ENCODE data around the gene RPS18.

RPS18 gene

DNA sequence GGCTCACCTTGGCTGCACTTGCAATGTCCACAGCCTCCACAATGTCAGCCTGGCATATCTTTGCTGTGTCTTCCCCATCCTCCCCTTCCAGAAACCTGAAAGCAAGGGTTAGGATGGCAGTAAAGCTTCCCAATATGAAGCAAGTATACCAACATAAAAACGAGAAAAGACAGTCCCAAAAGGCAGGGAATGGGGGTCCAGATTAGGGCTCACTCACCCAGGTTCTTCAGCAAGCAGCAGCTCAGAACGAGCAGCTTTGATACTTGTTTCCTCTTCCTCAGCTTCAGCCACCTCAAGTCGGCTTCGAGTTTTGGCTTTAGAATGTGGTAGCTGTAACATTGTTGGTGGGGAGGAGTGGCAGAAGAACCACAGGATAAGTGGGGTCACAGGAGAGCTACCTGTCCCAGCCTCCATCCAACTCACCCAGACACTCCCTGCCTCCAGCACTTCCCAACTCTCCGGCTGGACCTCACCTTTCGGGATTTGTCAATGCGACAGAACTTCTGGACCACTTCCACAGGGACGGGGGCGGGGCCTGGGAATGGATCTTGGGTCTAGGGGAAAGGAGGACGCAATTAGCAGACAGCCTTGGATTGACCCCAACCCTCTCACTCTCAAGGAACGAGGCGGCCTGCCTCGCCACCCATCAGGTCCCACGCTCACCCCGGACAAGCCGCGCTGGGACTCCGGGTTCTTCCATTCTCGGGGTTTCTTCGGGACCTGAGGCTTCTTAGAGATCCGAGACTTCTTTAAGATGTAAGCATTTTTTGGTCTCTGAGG, 16.5 kb downstream of the RPS18 start:
- DNase-seq, result no peak

DNA sequence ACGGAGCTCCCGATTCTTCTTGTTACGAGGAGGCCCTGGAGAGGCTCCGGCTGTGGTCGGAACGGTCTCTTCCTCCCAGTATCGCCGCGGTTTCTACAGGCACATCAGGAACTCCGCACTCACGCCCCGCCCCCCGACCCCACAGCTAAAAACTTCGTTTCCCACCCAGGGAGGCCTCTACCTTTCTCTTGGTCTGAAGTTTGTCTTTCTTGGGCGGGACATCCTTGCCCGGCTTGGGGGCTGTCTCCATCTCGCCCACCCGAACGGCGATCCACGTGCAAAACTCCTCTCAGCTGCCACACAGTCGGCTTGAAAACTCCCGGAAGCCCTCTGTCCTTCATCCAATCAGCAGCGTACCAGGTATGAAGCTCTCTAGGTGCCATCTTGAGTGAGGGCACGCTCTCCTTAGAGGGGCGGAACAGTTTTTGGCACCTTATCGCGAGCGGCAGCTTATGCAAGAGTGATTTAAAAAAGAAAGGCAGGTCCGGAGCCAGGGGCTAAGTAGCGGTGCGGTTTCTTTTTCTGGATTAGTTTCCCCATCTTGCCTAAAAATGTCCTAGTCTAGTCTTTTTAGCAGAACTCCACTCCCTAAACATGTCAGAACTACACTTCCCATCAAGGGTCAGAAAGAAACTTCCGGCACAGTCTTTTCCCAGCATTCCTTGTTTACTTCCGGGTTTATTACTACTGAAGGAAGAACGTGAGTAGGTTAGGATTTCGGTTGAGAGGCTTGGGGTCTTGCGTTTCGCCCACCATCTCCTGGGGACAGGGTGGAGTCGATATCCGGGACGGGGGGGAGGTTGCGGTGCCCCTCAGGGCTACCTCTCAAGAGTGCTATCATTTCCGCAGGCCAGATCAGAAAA, 17.3 kb downstream of the RPS18 start, which contains the start of the genes PFDN6 and WDR46:
Gene PFDN6, plus strand, starts transcription at position 681 of the 863 bp plus-strand sequence. CDS start 256 bp downstream, outside the sequence.
Gene WDR46, minus strand, starts transcription at position 319 of the 863 bp plus-strand sequence. Its CDS starts 69 bp downstream, at position 250.
- DNase-seq, result peak; percentile 98

DNA sequence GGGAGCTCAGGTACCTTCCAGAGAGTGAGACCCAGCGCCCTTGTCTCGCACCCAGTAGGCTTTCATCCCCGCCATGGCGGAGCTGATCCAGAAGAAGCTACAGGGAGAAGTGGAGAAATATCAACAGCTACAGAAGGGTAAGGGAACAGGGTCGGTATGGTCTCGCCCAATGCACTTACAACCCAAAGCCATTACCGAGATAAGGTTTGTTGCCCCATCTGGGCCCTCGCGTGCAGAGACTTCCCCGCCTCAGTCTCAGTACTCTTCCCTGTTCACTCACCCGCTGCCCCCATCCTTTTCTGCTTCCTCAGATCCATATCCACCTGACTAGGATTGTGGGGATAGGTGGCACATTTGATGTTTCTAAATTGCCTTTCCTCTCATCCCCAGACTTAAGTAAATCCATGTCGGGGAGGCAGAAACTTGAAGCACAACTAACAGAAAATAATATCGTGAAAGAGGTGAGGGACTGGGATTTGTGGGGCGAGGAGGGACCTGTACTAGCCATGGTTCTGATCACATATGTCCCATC, 18.0 kb downstream of the RPS18 start:
- DNase-seq, result no peak

DNA sequence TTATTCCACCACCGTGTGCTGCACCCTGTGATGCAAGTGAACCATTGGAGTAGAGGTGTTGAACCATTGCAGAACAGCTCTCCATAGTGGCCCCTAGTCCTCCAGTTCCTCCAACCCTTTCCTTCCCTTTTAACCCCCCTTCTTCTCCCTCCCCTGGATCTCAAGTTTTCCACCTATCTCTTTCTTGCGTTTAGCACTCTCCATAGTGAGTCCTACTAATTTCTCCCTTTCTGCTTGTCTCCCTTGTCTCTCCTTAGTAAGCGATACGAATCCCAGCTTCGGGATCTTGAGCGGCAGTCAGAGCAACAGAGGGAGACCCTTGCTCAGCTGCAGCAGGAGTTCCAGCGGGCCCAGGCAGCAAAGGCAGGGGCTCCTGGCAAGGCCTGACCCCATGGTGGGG, 18.6 kb downstream of the RPS18 start:
- DNase-seq, result no peak

DNA sequence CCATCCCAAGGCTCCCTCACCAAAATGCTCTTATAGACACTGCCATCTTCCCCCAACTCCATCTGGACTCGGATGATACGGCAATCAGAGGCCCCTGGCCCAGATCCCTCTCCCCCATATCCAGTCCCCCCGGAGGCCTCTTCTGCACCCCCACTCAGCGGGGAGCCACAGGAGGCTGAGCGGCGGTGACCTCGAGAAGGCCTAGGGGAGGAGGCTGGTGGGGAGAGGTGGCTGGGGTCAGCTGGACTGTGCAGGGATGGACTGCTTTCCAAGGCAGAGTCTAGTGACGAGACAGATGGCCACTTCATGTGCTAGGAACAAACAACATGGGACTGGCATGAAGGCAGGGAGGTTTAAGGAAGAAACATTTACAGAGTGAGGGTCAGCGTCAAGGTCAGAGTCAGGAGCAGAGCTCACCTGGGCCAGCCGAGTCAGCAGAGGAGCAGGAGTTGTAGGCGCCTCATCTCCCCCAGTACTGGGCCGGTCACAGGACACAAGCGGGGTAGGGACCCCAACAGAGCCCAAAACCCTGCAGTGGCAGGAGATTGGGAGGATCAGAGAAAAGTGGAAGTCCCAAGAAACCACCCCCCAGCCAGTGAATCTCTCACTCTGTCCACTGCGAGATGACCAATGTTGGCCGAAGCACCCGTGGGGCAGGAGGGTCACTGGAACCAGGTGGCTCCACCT, 21.3 kb downstream of the RPS18 start:
- DNase-seq, result no peak

DNA sequence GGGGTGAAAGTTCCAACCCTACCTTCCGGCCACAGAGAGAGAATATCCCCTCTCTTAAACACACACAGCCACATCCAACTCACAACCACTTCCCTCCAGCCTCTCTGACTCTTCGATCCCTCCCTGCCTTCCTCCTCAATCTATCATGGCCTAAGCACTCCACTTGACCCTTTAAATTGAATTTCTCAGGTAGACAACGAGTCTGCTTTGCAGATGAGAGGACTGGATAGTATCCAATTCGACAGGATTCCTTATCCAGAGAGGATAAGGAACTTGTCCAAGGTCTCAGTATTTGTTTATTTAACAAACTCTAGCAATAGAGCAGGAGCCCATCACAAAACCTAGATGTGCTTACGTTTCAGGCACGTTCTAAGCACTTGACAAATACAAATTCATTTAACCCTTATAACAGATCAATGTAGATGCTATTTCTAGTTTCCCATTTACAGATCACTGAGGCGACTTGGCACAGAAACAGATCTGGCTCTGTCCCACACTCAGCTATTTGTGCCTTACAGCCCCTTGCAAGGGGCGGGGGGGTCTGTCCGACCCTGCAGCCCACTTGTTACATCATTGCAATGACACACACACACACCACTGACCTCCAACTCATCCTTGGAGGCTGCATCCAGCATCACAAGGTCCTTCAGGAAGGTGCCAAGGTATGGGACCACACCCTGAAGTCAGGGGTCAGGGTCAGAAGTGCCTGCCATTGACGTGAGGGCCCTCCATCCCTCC, 22.4 kb downstream of the RPS18 start:
- no peak for DNase-seq

DNA sequence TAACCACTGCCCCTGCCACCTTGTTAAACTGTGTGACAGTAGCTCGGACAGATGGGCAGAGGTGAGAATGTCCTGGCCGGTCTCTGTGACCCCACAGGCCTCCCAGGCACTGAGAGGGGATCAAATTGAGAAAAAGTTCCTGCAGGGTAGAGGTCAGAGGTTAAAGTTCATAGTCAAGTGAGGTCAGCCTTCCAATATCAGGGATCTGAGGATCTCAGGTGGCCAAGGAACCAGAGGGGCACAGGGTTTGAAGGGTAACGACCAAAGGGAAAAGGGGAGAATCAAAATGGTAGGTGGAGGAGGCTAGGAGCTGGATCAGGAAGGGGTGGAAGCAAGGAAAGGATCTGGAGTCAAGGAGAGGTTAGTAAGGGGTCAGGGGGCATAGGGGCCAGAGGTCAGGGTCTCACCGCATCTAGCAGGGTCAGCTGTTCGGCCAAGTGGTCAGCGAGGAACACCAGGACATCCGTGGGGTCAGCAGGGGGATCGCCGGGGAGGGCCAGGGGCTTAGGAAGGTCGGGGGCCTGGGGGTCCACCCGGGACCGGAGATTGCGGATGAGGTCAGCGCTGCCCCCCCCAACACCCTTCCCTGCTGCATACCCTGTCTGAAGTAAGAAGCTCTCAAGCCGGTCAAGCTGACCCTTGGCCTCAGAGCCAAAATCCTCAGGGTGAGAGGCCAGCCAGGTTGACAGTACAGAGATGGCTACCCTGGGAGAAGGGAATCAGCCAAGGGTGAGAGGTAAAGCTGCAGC, 23.9 kb downstream of the RPS18 start:
- no peak for DNase-seq

DNA sequence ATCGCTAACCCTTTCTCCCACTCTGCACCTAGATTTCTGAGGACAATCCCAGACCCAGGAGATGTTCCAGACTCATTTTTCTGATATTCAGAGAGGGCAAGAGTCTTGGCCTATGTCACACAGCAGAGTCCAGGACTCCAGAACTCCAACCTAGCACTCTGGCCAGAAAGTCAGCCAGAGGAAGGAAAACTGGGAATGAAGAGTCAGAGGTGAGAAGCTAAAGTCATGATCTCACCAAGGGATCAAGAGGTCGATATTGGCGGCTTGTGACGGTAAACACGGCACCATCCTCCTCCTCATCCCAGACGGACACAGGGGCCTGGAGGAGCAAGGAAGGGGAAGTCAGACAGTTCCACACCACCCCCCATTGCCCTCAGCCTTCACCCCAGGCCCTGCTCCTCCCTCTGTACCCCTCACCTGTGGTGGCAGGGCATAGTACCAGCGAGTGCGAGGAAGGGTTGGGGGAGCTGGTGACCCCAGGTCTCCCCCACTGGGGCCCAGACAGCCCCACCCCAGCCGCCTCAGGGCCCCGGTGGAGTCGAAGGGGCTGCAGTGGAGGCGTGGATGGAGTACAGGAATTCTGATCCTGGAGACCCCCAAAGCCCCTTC, 25.0 kb downstream of the RPS18 start:
- no peak for DNase-seq

DNA sequence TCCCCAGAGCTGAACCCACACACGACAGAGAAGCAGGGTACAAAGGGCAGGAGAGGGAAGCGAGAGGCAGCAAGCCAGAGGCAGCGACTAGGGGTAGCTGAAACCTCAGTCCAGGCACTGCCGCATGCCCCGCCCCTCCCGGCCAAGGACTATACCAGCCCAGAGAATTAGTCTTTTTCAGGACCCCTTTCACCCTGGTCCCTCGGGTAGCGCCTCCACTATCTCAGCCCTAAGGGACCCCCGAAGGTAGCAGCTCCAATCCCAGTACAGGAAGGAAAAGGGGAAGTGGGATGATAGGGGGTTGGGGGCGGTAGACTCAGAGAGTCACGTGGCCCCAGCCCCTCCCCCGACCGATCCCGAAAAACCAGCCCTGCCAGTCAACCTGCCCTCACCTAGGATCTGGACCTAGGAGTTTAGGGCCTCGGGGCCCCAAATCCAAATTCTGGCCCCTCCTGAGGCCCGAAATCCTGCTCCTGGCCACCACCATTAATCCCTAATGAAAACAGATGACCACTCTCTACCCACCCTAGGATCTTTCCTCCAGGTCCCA, 25.6 kb downstream of the RPS18 start:
- DNase-seq, result peak; percentile 69

DNA sequence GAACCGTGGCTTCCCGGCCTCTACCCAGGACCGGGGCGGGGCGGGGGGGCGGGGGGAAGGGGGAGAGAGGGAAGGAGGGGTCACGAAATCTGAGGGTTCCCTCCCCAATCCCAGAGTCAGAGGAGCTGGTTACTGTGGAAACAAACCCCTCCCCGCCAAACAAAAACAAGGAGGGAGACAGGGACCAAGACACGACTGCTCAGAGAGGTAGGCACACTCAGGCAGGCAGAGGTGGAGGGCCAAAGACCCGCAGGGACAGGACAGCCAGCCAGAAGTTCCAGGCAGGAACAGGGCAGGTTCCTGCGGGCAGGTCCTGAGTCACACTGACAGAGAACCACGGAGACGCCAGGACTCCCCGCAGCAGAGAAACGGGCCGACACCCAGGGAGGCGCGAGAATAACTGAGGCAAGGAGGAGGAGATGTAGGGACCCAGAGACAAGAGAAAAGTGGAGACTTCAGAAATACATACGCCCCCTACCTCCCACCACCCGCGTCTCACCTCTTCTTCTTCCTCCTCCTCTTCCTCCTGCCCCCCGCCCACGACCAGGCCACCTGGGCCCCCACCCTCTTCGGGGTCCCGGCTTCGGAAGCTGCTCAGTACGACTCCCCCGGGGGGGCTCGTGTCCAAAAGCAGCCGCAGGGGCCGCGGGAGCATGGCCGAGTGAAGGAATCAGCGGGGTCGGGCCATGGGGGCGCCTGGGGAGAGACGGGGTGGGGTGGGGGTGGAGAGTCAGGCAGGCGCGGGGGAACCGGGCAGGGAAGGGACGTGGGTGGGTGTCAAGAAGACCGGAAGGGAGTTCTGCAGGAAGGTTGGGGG, 26.3 kb downstream of the RPS18 start:
- DNase-seq, result peak; percentile 67

DNA sequence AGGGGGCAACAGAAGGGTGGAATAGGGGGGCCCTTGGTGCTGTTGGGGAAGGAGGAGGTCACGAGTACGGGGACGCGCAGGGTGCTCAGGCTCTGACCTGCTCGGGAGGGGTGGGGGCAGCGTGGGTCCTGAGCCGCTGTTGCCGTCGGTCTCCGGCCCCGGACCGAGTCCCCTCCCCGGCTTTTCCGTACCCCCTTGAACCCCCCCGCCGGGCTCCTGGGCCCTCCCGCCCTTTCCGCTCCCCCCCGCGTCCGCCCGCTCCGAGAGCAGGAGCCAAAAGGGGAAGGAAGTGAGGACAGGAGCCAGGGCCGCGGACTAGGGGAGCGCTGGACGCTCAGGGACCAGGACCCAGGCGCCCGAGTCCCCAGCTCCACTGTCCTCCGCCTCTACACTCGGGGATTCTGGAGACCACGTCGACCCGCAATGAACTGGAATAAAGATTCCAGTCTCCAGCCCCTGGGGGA, 26.9 kb downstream of the RPS18 start, which contains the start of gene RGL2:
Gene RGL2, minus strand, starts transcription at position 170 of the 464 bp plus-strand sequence. CDS start 332 bp downstream, outside the sequence.
- DNase-seq, result no peak

DNA sequence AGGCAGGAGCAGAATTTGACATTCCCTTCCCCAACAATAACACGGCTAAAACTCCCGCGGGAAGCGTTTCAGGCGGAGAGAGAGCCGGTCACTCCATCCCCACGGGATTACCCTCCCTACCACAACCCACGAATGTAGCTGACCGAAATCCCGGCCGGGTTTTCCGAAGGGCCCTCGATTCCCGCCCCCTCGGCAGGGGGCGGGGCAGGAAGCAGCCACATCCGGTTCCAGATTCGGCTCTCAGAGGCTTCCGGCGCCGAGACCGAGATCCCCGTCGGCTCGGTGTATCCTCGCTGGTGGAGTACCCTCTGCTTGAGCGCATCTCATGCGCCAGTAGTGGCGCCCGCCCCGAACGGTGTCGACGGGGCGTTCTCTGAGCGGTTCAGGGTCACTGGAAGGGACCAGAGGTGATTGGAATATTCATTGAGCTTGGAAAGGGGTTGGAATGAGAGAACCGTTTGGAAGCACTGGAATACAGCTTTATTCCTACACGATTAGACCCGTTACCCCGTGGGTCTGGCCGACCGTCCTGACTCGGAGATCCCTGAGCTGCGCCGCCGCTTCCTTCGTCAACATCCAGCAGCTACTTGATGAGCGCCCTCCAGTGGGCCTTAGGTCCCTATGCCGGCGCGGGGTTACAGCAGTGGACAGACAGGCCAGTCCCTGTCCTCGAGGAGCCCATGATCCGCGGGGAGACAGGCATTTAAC, 27.5 kb downstream of the RPS18 start:
- peak; percentile 90 for DNase-seq

DNA sequence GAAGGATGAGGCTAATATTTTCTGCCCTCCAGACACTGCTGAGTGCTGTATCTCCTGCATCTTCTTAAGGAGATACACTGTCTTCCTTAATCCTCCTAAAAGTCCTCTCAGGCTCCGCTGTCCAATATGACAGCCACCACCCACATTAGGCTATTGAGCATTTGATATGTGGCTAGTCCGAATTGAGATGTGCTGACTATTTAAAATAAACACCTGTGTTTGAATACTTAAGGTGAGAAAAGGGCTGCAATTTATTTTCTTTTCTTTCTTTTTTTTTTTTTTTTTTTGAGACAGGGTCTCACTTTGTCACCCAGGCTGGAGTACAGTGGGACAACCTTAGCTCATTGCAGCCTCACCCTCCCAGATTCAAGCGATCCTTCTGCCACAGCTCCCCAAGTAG, 30.0 kb downstream of the RPS18 start:
- no peak for DNase-seq

DNA sequence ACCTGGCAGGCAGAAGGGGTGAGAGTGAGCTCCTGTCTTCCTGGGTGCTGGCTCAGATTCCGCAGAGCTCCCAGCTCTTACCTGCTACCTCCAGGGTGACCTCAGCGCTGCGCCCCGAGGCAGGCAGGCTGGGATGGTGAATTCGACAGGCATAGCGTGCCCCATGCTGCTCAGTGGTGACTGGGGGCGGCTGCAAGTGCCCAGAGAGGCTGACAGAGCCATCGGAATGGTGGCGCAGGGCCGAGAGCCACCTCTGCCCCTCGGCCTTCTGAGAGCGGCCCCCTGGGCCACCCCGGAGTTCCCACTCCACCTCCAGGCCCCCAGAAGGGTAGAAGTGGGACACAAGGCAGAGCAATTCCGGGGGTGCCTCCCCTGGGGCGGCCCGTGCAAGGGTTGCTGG, 32.3 kb downstream of the RPS18 start:
- no peak for DNase-seq

DNA sequence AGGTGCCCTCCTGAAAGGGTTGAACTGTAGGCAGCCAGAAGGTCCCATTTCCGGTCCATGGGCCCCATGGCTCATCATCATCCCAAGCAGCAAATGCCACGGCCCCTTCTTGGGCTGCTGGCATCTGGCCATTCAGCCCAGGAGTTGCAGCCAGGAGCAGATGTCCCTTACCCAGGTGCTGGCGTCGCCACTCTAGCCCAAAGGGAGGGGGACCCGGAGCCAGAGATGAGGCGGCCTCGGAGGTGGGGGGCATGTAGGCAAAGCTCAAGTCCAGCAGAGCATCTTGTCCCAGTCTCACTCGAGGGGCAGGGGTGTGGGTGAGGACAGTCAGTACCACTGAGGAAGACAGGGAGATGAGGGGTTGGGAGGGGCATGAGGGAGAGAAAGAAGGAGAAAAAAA, 33.2 kb downstream of the RPS18 start:
- no peak for DNase-seq

DNA sequence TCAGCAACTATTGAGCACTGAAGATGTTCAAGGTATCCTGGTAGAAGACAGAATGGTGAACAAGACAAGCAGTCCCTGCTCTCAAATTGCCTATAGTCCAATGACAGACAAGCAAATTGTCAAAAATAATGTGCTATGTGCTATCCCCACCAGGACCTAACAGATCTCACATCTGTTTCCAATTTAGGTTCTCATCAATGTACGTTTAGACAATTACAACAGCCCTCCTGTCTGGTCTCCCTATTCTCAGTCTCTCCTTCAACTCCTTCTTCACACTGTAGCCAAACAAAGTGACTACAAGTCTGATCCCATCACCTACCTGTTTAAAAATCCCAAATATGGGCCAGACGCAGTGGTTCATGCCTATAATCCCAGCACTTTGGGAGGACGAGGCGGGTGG, 34.5 kb downstream of the RPS18 start:
- DNase-seq, result no peak

DNA sequence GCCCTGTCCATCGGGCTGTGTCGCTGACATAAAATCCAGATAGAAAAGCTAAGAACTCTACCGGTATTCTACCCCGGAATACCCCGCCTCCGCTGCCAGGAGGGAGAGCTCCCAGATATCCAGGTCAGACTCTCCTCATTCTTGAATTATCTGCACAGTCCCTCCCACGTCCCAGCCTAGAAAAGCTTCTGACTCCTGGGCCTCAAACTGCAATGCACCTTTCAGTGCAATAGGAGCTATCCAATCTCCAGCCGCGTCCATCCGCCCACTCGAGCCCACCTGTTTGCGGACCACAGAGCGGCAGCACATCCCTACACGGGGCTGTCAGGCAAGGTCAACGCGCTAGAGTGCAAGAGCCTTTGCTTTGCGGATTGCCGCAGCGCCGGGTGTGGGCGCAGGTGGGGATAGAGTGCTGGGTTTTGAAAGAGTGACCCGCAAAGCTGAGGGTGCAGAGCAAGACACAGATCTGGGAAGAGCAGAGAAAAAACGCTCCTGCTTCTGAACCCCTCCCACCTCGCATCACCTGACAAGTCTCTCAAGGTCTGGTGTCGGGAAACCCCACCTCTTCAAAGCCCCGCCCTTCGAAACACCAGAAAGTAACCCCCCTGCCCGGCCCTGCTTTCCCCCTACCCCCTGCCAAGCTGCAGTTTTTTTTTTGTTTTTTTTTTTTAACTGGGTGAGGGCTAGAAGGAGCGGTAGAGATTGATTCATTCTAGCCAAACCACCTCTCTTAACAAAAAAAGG, 40.7 kb downstream of the RPS18 start:
- peak; percentile 67 for DNase-seq

Measured in right kidney (tissue), 1 donor.